HepG2 (cell line): ENCODE measurements around the gene NUDT10.

Experiments used
- ATRX ChIP-seq: sonication (generic); formaldehyde crosslinking; IDR thresholded peaks from 2 replicates; pipeline ENCODE4 v1.4.0; 2020; ENCODE audit warnings: missing genetic modification reagents, borderline replicate concordance
- CBFB ChIP-seq: sonication (generic); formaldehyde crosslinking; IDR thresholded peaks from 2 replicates; pipeline ENCODE4 v1.4.0; 2020; ENCODE audit warnings: missing genetic modification reagents
- EED ChIP-seq: sonication (generic); formaldehyde crosslinking; IDR thresholded peaks from 2 replicates; pipeline ENCODE4 v1.5.0; 2020; ENCODE audit warnings: mild to moderate bottlenecking, missing genetic modification reagents
- KMT2B ChIP-seq: IDR thresholded peaks from 2 replicates; pipeline ENCODE4 v1.6.1; 2016; ENCODE audit warnings: missing genetic modification reagents, missing compliant biosample characterization
- NR1H2 ChIP-seq: sonication (generic); formaldehyde crosslinking; IDR thresholded peaks from 2 replicates; pipeline ENCODE4 v1.8.1; 2022; ENCODE audit warnings: low read depth, missing genetic modification reagents, borderline replicate concordance
- SETDB1 ChIP-seq: sonication (generic); formaldehyde crosslinking; IDR thresholded peaks from 2 replicates; pipeline ENCODE4 v1.5.1; 2020; ENCODE audit warnings: missing genetic modification reagents, mild to moderate bottlenecking, borderline replicate concordance
- TARDBP ChIP-seq: sonication (generic); formaldehyde crosslinking; IDR thresholded peaks from 2 replicates; pipeline ENCODE4 v1.8.0; 2022; ENCODE audit warnings: mild to moderate bottlenecking, missing genetic modification reagents
- ZKSCAN5 ChIP-seq: sonication (generic); formaldehyde crosslinking; IDR thresholded peaks from 2 replicates; pipeline ENCODE4 v1.5.1; 2020; ENCODE audit warnings: mild to moderate bottlenecking, missing genetic modification reagents
- ZNF772 ChIP-seq: sonication (generic); formaldehyde crosslinking; IDR thresholded peaks from 2 replicates; pipeline ENCODE4 v1.5.0; 2020; ENCODE audit warnings: mild to moderate bottlenecking, missing genetic modification reagents

GRCh38 chrX:51336584-51336983 is 4.0 kb downstream of the NUDT10 start:
- TF ChIP-seq ZKSCAN5 (CRISPR knock-in tag) (no peak), ZNF772 (no peak), NR1H2 (CRISPR knock-in tag) (no peak), CBFB (CRISPR knock-in tag) (no peak), TARDBP (CRISPR knock-in tag) (no peak), KMT2B (CRISPR knock-in tag) (no peak), SETDB1 (no peak), EED (no peak), ATRX (CRISPR knock-in tag) (no peak)
